Frontal cortex (tissue), 4 donors: ENCODE results near the gene SREBF1. TPM values are rescaled to one million over a fixed set of nuclear protein-coding genes. Genes with fewer than 3 reads are reported as not detected.

ENCODE experiments used
- DNase-seq, 2 donors: peaks; one replicate each; pipeline ENCODE4 v3.0.0; 2012; ENCODE audit warnings: low spot score in 2 of 2
- FAIRE-seq: peaks from 2 replicates; lab custom pipeline; 2012; peaks lifted over from hg19 to GRCh38; lab: Jason Lieb, UNC
- total RNA-seq: library from RNA; depleted of rRNA; stranded (reverse); fragments of >200 nt; gene quantifications from one replicate; pipeline ENCODE4 v1.2.3, GENCODE V29; 2014
- donor health status: control.
- donor health status: control.
- donor health status: control.

Gene SREBF1
- 17.5 TPM for total RNA-seq

- no peak for FAIRE-seq
These were observed at the start of gene SREBF1 for GRCh38 chr17:17836818-17837379. Gene SREBF1 (minus strand): TSS chr17:17836986. CDS start chr17:17836817, 169 bp downstream.

DNA sequence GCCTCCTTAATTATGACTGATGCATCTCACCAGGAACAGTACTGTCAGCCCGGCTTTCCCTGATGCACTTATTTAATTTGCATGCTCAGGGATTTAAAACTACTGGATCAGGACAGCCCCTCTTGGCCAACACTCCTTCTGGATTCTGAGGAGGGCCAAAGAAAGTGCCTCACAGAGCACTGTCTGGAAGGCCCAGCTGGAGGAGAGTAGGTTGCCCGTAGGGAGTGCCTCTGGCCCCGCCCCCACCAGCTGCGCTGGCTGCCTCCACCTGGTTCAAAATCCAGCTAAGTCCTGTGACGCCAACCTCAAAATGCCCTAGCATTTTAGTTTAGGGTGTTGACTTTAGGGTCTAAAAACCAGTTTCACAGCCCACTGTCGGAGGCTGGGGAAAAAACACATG is 49.4 kb upstream of the SREBF1 start:
- DNase-seq (no peak), FAIRE-seq (no peak)

More at GRCh38 chr17:17836818-17837379, at the start of gene SREBF1:
- DNase-seq: peak; percentile 79 to 81

DNA sequence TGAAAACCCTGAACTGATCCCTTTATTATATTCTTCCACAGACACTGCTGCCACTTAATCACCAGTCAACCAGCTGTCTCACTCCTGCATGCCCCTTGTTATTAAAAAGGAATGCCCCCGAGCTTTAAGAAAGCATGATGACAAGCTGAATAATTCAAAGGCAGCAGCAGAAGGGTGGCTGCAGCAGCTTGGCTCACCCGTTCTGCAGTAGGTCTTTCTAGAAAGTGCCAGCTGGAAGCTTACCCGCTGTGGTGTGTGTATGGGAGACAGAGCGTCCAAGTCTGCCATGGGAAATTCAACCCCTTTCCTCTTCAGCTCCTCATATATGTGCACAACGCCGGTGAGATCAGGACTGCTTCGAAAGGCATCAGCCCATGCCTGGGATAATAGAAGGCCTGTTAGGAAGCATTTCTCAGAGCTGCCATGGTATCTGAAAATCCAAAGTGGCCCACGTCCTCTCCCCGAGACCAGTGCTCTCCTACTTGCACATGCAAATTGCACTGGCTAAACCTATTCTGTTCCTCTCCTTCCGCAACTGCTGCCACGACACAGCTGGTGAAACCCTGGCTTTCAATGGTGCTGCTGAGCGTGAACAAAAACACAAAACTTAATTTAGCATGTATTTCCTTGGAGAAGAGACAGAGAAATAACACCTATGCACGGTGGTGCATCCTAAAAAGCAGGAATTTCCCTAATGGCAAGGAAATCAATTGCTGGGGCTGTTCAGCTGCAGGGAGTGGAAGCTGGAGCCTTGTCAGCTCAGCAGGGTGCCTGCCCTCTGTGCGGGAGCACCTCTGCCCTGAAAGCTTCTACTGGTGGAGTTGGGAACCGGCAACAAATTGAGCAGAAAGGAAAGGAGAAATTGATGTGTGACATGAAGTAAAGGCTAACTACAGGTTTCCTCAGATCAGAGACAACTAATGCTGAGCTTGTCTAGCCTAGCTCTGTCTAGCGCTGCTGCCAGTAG is 47.9 kb upstream of the SREBF1 start:
- FAIRE-seq (no peak), DNase-seq (no peak)

- DNase-seq (no peak), FAIRE-seq (no peak)
These were observed 47.0 kb upstream of the SREBF1 start for GRCh38 chr17:17883801-17884200.

GRCh38 chr17:17882082-17882581 is 45.3 kb upstream of the SREBF1 start:
- DNase-seq: no peak
- no peak for FAIRE-seq

DNA sequence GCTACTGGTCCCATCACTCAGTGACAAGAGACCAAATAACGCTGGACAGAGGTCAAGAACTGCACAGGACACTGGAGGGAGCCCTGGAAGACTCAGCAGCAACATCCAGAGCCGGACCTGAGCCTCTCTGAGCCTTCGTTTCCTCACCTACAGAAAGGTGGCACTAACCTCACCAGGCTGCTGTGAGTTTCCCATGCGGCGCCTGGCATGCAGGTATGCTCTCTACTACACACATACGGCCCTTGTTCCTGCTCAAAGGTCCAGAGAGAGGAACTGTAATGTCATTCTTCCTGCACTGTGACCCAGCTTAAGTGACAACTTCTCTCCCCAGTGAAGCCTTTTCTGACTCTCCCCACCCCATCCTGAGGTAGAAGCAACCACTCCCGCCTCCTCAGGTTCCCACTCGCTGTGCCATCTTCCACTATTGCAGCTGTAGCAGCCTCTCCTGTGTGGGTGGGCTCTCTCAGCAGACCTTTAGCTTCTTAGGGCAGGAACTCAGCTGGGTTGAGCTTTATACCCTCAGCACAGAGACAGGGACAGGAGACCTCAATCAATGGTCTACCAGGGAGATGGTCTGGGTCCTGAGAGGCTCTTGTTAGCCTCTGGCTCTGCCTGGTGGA is 43.9 kb upstream of the SREBF1 start:
- DNase-seq (no peak), FAIRE-seq (no peak)

DNA sequence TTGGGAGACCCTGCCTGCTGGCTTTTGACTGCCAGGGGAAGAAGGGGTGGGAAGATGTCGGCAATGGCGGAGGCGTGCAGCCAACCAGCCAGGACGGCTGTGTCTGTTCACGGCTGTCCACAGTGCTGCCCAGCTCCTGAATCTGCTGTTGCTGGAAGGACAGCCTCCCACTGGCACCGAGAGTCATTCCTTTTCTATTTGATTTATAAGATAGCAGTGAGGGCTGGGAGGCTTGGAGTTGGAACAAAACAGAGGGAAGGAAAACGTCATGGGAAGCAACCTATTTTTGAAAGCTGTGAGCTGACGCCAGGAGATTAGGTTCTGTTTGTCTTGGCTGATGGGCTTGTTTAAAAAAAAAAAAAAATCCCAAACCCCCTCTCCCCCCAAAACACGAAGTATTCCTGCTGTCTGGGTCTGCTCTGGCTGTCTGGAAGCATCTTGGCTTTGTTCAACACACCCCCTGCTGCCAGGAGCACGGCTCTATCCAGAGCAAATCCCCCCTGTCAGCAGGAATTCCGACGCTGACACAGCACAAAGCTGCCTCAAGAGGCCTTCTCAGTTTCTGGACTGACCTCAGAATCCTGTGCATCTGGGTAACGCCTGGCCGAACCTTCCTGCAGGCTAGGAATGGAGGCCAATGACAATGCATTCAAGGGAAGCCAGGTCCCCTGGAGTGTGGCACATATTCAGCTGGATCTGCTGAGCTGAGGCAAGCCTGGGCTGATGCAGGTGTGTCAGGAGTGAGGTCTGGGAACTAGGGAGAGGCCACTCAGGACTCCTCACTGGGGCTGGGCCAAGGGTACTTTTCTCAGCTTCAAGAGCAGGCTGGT is 41.0 kb upstream of the SREBF1 start:
- DNase-seq: peak; percentile 19 to 65
- FAIRE-seq: no peak

GRCh38 chr17:17876959-17877528 is 40.3 kb upstream of the SREBF1 start:
- FAIRE-seq: no peak
- DNase-seq: no peak

GRCh38 chr17:17874478-17874877 is 37.7 kb upstream of the SREBF1 start:
- FAIRE-seq: no peak
- no peak for DNase-seq

DNA sequence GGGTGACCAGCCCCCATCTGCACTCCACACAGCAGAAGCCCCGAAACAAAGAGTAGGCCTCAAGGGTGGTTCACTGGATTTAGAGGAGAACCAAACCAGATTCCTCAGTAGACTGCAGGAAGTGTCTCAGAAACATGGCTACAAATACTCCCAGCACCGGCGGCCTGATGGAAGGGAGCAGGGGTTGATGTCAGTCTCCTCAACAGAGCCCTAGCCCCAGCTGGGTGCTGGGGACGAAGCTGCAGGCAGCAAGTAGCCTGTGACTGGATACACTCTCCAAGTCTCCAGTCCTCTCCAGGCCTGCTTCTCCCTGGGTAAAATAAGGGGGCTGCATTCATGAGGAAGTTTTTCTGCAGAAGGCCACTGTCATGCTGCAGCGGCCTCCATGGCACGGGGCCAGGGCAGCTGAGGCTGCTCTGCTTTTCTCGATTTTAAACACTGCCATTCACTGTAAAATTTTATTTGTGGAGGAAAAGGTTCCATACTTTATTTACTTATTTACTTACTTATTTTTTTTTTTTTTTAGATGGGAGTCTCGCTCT is 36.7 kb upstream of the SREBF1 start:
- DNase-seq: no peak
- FAIRE-seq: no peak

DNA sequence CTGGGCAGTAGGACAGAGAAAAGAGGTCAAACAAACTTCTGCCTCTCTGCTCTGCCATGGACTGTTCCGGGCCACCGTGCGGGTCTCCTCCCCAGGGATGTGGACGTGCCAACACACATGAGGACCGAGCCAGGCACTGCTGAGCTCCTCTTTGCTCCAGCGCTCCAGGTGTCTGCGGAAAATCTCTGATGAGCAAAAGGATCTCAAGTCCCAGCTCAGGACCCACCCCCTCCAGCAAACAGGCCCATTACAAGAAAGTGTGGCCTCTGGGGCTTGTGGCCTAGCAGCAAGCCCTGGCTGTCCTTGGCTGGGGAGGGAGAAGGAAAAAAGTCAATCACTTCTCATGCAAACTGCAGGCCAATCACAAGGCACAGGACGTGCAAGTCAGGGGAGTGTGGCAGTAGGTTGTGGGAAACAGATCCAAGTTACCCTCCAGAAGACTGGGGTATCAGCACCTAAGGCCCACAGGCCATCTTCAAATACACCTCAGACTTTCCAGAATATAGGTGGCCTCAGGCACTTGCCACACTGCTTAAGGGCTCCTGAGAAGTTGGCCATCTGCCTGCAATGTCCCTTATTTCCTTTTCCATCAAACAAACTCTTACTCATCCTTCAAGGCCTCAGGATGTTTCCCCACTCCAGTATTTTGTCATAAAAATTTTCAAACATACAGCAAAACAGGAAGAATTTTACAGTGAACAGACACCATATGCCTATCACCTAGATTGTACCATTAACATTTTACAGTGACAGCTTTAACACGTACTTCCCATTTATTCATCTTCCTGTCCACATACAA is 36.0 kb upstream of the SREBF1 start:
- no peak for DNase-seq
- no peak for FAIRE-seq

DNA sequence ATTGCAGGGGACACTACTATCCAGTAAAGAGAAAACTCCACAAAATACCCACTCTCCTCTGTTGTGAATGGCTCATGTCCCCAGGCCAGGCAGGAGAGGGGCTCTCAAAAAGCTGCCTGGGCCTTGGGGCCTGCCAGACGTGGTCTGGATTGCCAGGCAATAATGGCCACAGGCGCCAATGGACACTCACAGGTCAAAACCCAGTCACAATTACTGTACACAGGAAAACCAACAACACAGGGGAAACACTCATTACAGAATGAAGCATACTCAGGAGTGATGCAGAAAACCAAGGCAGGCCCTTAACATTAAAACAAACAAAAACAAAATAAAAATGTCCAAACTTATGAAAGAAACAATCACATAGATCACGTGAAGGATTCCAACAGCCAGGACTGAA is 35.1 kb upstream of the SREBF1 start:
- FAIRE-seq: no peak
- no peak for DNase-seq

DNA sequence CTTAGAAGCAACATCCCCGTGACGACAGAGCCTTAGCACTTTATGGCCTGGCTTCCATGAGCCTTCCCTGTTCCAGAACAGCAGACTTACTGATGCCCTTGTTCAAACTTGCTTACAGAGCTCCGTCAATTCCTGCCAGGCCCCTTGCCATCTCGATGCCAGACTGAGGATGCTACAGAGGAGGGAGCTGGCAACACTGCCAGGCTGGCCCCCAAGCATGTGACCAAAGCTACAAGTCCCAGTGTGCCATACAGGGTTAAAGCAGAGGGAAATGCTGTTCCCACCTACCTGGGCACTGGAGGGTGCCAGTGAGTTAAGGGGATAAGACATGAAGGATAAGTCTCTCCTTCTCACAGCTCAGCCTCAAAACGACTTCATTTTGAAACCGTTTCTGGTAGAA is 33.5 kb upstream of the SREBF1 start:
- FAIRE-seq: no peak
- no peak for DNase-seq

DNA sequence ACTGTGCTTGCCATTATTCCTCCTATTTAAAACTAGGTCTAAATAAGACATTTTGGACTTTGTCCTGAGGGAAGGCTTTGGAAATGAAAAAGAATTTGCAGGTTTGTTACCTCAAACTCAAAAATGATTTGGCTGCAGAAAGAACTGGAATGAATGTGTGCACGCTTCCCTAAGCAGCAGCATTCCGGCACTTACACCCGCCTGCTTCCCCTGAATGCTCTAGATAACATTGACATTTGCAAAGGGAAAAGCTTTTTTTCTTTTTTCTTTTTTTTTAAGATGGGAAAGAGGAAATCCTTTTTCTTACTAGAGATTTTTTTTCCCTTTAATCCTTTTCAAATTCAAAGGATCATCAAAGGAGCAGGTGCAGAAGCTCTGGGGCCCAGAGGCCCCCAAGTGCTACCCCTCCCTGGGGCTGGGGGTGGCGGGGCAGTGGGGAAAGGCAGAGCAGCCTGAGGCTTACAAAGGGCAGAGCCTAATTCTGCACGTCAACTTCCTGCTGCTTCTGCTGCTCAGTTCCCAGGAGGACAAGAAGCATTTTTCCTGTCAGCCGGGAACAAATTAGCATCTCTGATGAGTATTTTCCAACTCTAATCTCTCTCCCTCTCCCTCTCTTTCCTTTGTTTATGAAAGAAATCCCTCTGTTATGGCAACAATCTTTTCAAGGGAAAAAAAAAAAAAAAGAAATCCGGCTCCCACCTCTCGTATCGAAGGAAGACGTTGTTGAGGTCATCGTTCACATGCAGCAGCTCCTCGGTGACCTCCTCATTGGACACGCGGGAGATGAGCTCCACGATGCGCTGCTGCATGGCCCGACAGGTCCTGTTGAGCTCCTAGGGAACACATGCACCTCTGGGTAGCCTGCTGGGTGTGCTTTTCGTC is 32.1 kb upstream of the SREBF1 start:
- FAIRE-seq: no peak
- DNase-seq: no peak

GRCh38 chr17:17866897-17867296 is 30.1 kb upstream of the SREBF1 start:
- DNase-seq: no peak
- FAIRE-seq: no peak

GRCh38 chr17:17866425-17866824 is 29.6 kb upstream of the SREBF1 start:
- FAIRE-seq: no peak
- DNase-seq: no peak

DNA sequence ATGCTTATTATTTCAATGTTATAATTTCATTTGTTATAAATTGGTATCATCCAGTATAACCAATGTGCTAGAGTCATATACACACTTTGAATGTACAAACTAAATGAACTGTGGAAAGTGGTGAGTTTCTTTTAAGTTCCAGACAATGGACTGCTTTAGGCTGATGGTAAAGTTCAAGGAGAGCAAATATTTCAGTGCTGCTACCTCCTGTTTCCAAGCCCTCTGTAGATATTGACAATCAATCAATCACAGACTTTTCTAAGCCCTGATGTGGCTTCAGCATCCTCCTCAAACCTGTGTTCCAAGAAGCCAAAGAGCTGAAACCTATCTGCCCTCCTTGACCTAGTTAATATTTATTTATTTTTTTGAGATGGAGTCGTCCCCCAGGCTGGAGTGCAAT is 28.2 kb upstream of the SREBF1 start:
- FAIRE-seq (no peak), DNase-seq (no peak)

GRCh38 chr17:17860766-17861107 is 24.0 kb upstream of the SREBF1 start:
- DNase-seq (no peak), FAIRE-seq (no peak)
